ENCODE measurements around the gene ARL5C.

The ARL5C gene

GRCh38 chr17:39208136-39208535 lies 42.2 kb upstream of the ARL5C start:
- TF ChIP-seq YY1 (IDR thresholded peaks at IDR 0.05; ENCODE audit: low read depth) (no peak), MAX (IDR thresholded peaks at IDR 0.05) (no peak), FOXM1 (IDR thresholded peaks at IDR 0.05; ENCODE audit: borderline replicate concordance, low read depth) (no peak), RAD21 (IDR thresholded peaks at IDR 0.05; ENCODE audit: low read depth) (no peak), CEBPB (IDR thresholded peaks at IDR 0.05) (no peak), TEAD4 (IDR thresholded peaks at IDR 0.05) (no peak), USF1 (IDR thresholded peaks at IDR 0.05) (no peak), CREB1 (IDR thresholded peaks at IDR 0.05; ENCODE audit: low read depth) (no peak), TCF12 (IDR thresholded peaks at IDR 0.05; ENCODE audit: low read depth) (no peak), EGR1 (IDR thresholded peaks at IDR 0.05) (no peak), NFIC (IDR thresholded peaks at IDR 0.05) (no peak), EP300 (IDR thresholded peaks at IDR 0.05; ENCODE audit: borderline replicate concordance) (no peak), REST (IDR thresholded peaks at IDR 0.05; ENCODE audit: low read depth) (no peak), ZBTB7A (IDR thresholded peaks at IDR 0.05; ENCODE audit: low read depth) (no peak), TAF1 (IDR thresholded peaks at IDR 0.05; ENCODE audit: low read depth) (no peak)

- TF ChIP-seq FOXM1 (IDR thresholded peaks at IDR 0.05; ENCODE audit: borderline replicate concordance, low read depth) (no peak), ZBTB7A (IDR thresholded peaks at IDR 0.05; ENCODE audit: low read depth) (no peak), USF1 (IDR thresholded peaks at IDR 0.05) (no peak), YY1 (IDR thresholded peaks at IDR 0.05; ENCODE audit: low read depth) (no peak), EGR1 (IDR thresholded peaks at IDR 0.05) (no peak), TCF12 (IDR thresholded peaks at IDR 0.05; ENCODE audit: low read depth) (no peak), NFIC (IDR thresholded peaks at IDR 0.05) (no peak), TAF1 (IDR thresholded peaks at IDR 0.05; ENCODE audit: low read depth) (no peak)
Measured at GRCh38 chr17:39205112-39205526, 39.2 kb upstream of the ARL5C start.

- TF ChIP-seq EGR1 (IDR thresholded peaks at IDR 0.05) (no peak), TEAD4 (IDR thresholded peaks at IDR 0.05) (no peak), TCF12 (IDR thresholded peaks at IDR 0.05; ENCODE audit: low read depth) (no peak), ZBTB7A (IDR thresholded peaks at IDR 0.05; ENCODE audit: low read depth) (no peak), YY1 (IDR thresholded peaks at IDR 0.05; ENCODE audit: low read depth) (no peak), CEBPB (IDR thresholded peaks at IDR 0.05) (no peak), EP300 (IDR thresholded peaks at IDR 0.05; ENCODE audit: borderline replicate concordance) (no peak), MAX (IDR thresholded peaks at IDR 0.05) (no peak), REST (IDR thresholded peaks at IDR 0.05; ENCODE audit: low read depth) (no peak), NFIC (IDR thresholded peaks at IDR 0.05) (no peak), RAD21 (IDR thresholded peaks at IDR 0.05; ENCODE audit: low read depth) (no peak), USF1 (IDR thresholded peaks at IDR 0.05) (no peak), TAF1 (IDR thresholded peaks at IDR 0.05; ENCODE audit: low read depth) (no peak), FOXM1 (IDR thresholded peaks at IDR 0.05; ENCODE audit: borderline replicate concordance, low read depth) (no peak), CREB1 (IDR thresholded peaks at IDR 0.05; ENCODE audit: low read depth) (no peak)
Measured at GRCh38 chr17:39204245-39204644, 38.3 kb upstream of the ARL5C start.

GRCh38 chr17:39200957-39201510 lies 35.1 kb upstream of the ARL5C start:
- TF ChIP-seq NFIC (IDR thresholded peaks at IDR 0.05), result no peak

GRCh38 chr17:39200070-39200879 lies 34.3 kb upstream of the ARL5C start, which contains the start of gene RPL19:
TSS of gene RPL19 (plus strand) at chr17:39200283. CDS start at chr17:39200345, 62 bp downstream.
- TF ChIP-seq TAF1 (IDR thresholded peaks at IDR 0.05; ENCODE audit: low read depth) (peak; percentile 95), YY1 (IDR thresholded peaks at IDR 0.05; ENCODE audit: low read depth) (peak; percentile 76; the same call in 1 of the 2 replicates), RAD21 (IDR thresholded peaks at IDR 0.05; ENCODE audit: low read depth) (no peak), NFIC (IDR thresholded peaks at IDR 0.05) (no peak), MAX (IDR thresholded peaks at IDR 0.05) (peak; percentile 90), EP300 (IDR thresholded peaks at IDR 0.05; ENCODE audit: borderline replicate concordance) (no peak)

Measured in Ishikawa (cell line).